HepG2 (cell line): ENCODE results near the gene TPCN2. TPM values are rescaled to one million over a fixed set of nuclear protein-coding genes. Genes with fewer than 3 reads are reported as not detected.

Experiments used
- ASH2L ChIP-seq: fragments of 300-600, 200-600 bp; sonication (generic); IDR thresholded peaks from 2 replicates; pipeline ENCODE4 v1.7.0; 2017; ENCODE audit warnings: low read depth, mild to moderate bottlenecking, moderate library complexity, mixed read lengths, low read length; ENCODE audit not compliant: insufficient read length
- BHLHE40 ChIP-seq: IDR thresholded peaks from 2 replicates; pipeline ENCODE4 v1.6.1; 2011; ENCODE audit warnings: low read length, improper control_type of control experiment
- BRF2 ChIP-seq: sonication (generic); formaldehyde crosslinking; IDR thresholded peaks from 2 replicates; pipeline ENCODE4 v1.8.1; 2022; ENCODE audit warnings: mild to moderate bottlenecking, missing genetic modification reagents
- CENPBD1 ChIP-seq: sonication (generic); formaldehyde crosslinking; IDR thresholded peaks from 2 replicates; pipeline ENCODE4 v1.8.0; 2022; ENCODE audit warnings: missing genetic modification reagents, low read depth, mild to moderate bottlenecking, borderline replicate concordance
- GPN1 ChIP-seq: sonication (generic); formaldehyde crosslinking; IDR thresholded peaks from 2 replicates; pipeline ENCODE4 v1.5.1; 2020; ENCODE audit warnings: missing genetic modification reagents, borderline replicate concordance
- GTF3A ChIP-seq: sonication (generic); formaldehyde crosslinking; conservative IDR thresholded peaks from 2 replicates; pipeline ENCODE4 v1.4.0; 2020; ENCODE audit warnings: mild to moderate bottlenecking, missing genetic modification reagents
- KDM3A ChIP-seq: IDR thresholded peaks from 2 replicates; pipeline ENCODE4 v1.6.1; 2018; ENCODE audit warnings: low read depth, missing compliant biosample characterization
- KLF11 ChIP-seq: IDR thresholded peaks from 2 replicates; pipeline ENCODE4 v1.6.1; 2016; ENCODE audit warnings: missing compliant biosample characterization
- NFATC3 ChIP-seq: sonication (generic); formaldehyde crosslinking; IDR thresholded peaks from 2 replicates; pipeline ENCODE4 v1.5.1; 2020; ENCODE audit warnings: mild to moderate bottlenecking, missing genetic modification reagents
- RARA ChIP-seq: IDR thresholded peaks from 2 replicates; pipeline ENCODE4 v1.6.1; 2016; ENCODE audit warnings: missing genetic modification reagents, missing compliant biosample characterization
- REPIN1 ChIP-seq: sonication (generic); formaldehyde crosslinking; IDR thresholded peaks from 2 replicates; pipeline ENCODE4 v1.8.0; 2022; ENCODE audit warnings: missing genetic modification reagents, low read depth, mild to moderate bottlenecking, borderline replicate concordance
- SIX1 ChIP-seq: sonication (generic); formaldehyde crosslinking; IDR thresholded peaks from 2 replicates; pipeline ENCODE4 v1.4.0; 2020; ENCODE audit warnings: missing genetic modification reagents, borderline replicate concordance
- SMARCE1 ChIP-seq: fragments of 450-650 bp; IDR thresholded peaks from 2 replicates; pipeline ENCODE4 v1.6.1; 2017; ENCODE audit warnings: borderline replicate concordance
- SPEN ChIP-seq: sonication (generic); formaldehyde crosslinking; IDR thresholded peaks from 2 replicates; pipeline ENCODE4 v1.5.1; 2020; ENCODE audit warnings: low read depth, mild to moderate bottlenecking, missing genetic modification reagents
- TCF7 ChIP-seq: sonication (generic); IDR thresholded peaks from 2 replicates; pipeline ENCODE4 v1.6.1; 2016; ENCODE audit warnings: antibody characterized with exemption, low read depth
- ZBTB37 ChIP-seq: sonication (generic); formaldehyde crosslinking; IDR thresholded peaks from 2 replicates; pipeline ENCODE4 v1.4.0; 2020; ENCODE audit warnings: mild to moderate bottlenecking, missing genetic modification reagents
- ZNF337 ChIP-seq: sonication (generic); formaldehyde crosslinking; IDR thresholded peaks from 2 replicates; pipeline ENCODE4 v1.5.1; 2020; ENCODE audit warnings: missing genetic modification reagents, low read depth, mild to moderate bottlenecking, borderline replicate concordance
- ZNF441 ChIP-seq: sonication (generic); formaldehyde crosslinking; IDR thresholded peaks from 2 replicates; pipeline ENCODE4 v1.7.0; 2021; ENCODE audit warnings: missing genetic modification reagents, borderline replicate concordance
- ZNF589 ChIP-seq: sonication (generic); formaldehyde crosslinking; conservative IDR thresholded peaks from 2 replicates; pipeline ENCODE4 v1.8.0; 2022; ENCODE audit warnings: mild to moderate bottlenecking, moderate library complexity, missing genetic modification reagents
- ZNF782 ChIP-seq: sonication (generic); formaldehyde crosslinking; IDR thresholded peaks from 2 replicates; pipeline ENCODE4 v1.4.0; 2020; ENCODE audit warnings: missing genetic modification reagents, mild to moderate bottlenecking, borderline replicate concordance
- polyA plus RNA-seq, 8 experiments: library from polyadenylated mRNA; depleted of rRNA in 3 of 8; stranded (reverse) in 7 of 8; unstranded in 1 of 8; fragments of >200 nt; fragmentation: Illumina TruSeq in 4 of 8; extraction: Trizol in 4 of 8; gene quantifications; 2 replicates each; pipeline versions ENCODE4 v1.2.1 to v1.2.3, GENCODE V29; 2011 to 2016; ENCODE audit warnings: low read depth in 4 of 8, missing spikeins in 1 of 8, mixed read lengths in 1 of 8; ENCODE audit not compliant: insufficient read depth in 1 of 8
- total RNA-seq, 5 experiments: library from RNA; depleted of rRNA; stranded (reverse); fragments of >200 nt; fragmentation: Illumina TruSeq; extraction: Trizol; gene quantifications; 2 replicates each; pipeline ENCODE4 v1.2.3, GENCODE V29; 2016; ENCODE audit warnings: low read depth in 1 of 5
- TF ChIP-seq, protein P1 (sequence below): sonication (generic); formaldehyde crosslinking; IDR thresholded peaks from 2 replicates; pipeline ENCODE4 v1.8.0; 2022; ENCODE audit warnings: low read depth, missing genetic modification reagents
- TF ChIP-seq, protein P2 (sequence below): sonication (generic); formaldehyde crosslinking; IDR thresholded peaks from 2 replicates; pipeline ENCODE4 v1.4.0; 2020; ENCODE audit warnings: missing genetic modification reagents, borderline replicate concordance

Gene TPCN2
- total and polyA plus RNA-seq, 2 of the 13 experiments (the other 11 are each of a cell fraction or from before 2014, with no cell fraction given): 5.6 to 5.9 TPM

DNA sequence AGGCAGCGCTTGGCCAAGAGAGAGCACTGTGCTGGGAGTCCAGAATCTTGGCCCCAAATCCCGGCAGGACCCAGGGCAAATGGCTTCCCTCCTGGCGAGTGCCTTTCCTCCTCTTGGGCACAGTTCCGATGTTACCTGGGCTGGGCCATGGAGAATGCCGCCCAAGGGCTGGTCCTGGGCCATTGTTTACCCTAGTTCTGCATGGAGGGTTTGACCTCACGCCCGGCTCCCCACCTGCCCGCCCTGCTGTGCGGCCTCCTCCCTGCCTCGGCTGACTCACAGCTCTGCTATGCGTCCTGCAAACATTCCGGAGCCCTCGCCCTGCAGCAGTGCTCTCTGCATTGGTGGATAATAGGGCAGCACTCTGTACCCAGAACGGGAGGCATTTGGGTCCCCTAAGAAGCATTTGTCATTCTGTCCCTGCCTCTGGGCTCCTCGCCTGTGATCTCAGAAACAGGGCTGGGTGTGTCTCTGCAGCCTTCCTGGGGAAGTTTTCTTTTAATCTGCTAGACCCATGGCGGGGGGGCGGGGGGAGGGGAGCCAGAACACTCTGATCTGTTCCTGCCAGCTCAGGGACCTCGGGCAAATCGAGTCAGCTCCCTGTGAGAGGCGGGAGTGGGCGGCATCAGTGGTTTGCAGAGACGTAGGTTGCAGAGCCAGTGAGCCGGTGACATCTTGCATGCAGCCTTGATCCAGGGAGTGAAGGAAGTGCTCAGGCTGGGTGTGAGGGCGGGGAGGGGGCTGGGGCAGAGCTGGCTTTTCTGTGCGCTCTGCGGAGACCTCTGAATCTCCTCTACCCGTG is 74.1 kb downstream of the TPCN2 start (continued):
- TF ChIP-seq NFATC3 (CRISPR knock-in tag): no peak; the same call in 1 of the 2 replicates
- no peak for TF ChIP-seq CENPBD1
- TF ChIP-seq, protein P1, sequence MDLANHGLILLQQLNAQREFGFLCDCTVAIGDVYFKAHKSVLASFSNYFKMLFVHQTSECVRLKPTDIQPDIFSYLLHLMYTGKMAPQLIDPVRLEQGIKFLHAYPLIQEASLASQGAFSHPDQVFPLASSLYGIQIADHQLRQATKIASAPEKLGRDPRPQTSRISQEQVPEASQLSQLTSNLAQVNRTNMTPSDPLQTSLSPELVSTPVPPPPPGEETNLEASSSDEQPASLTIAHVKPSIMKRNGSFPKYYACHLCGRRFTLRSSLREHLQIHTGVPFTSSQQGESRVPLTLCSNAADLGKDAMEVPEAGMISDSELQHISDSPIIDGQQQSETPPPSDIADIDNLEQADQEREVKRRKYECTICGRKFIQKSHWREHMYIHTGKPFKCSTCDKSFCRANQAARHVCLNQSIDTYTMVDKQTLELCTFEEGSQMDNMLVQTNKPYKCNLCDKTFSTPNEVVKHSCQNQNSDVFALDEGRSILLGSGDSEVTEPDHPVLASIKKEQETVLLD (CRISPR knock-in tag): no peak
- TF ChIP-seq ZNF589 (CRISPR knock-in tag): no peak
- TF ChIP-seq RARA (CRISPR knock-in tag): peak; percentile 82
- TF ChIP-seq, protein P2, sequence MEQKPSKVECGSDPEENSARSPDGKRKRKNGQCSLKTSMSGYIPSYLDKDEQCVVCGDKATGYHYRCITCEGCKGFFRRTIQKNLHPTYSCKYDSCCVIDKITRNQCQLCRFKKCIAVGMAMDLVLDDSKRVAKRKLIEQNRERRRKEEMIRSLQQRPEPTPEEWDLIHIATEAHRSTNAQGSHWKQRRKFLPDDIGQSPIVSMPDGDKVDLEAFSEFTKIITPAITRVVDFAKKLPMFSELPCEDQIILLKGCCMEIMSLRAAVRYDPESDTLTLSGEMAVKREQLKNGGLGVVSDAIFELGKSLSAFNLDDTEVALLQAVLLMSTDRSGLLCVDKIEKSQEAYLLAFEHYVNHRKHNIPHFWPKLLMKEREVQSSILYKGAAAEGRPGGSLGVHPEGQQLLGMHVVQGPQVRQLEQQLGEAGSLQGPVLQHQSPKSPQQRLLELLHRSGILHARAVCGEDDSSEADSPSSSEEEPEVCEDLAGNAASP (CRISPR knock-in tag): peak; percentile 76; the same call in 1 of the 2 replicates
- TF ChIP-seq BRF2 (CRISPR knock-in tag): no peak
- no peak; the same call in 1 of the 2 replicates for TF ChIP-seq ZNF782 (CRISPR knock-in tag)
- TF ChIP-seq REPIN1: no peak
- 0 out of 2 replicates have a peak, but pooled peaks have one; percentile 29 for TF ChIP-seq TCF7
- TF ChIP-seq SPEN (CRISPR knock-in tag): no peak
- TF ChIP-seq KLF11 (CRISPR knock-in tag): 0 out of 2 replicates have a peak, but pooled peaks have one; percentile 33
- TF ChIP-seq KDM3A: peak; percentile 74; the same call in 1 of the 2 replicates
- TF ChIP-seq BHLHE40: peak; percentile 41; the same call in 1 of the 2 replicates
- no peak for TF ChIP-seq SMARCE1
- no peak for TF ChIP-seq GTF3A
- TF ChIP-seq ZNF441 (CRISPR knock-in tag): no peak
- no peak for TF ChIP-seq ZNF337 (CRISPR knock-in tag)
- no peak for TF ChIP-seq ASH2L
- no peak for TF ChIP-seq ZBTB37 (CRISPR knock-in tag)
- TF ChIP-seq GPN1 (CRISPR knock-in tag): no peak
- TF ChIP-seq SIX1 (CRISPR knock-in tag): no peak
